HepG2 (cell line): ENCODE measurements around the gene OR2AK2. TPM values are rescaled to one million over a fixed set of nuclear protein-coding genes. Genes with fewer than 3 reads are reported as not detected.

ENCODE experiments used
- ATAC-seq: fragments of 200-7000 bp; cut with Tn5 transposase; 3 replicates; pipeline ENCODE4 v1.9.1; 2020; ENCODE audit warnings: mild to moderate bottlenecking, moderate library complexity
- BruUV-seq: library from RNA; stranded (reverse); fragments of 400-500 nt; replicated peaks from 2 replicates; lab custom pipeline; 2021; lab: Mats Ljungman, UMichigan
- CTCF ChIA-PET: fragments of 300-600 bp; formaldehyde crosslinking; extraction: SDS; loops from one replicate; lab custom pipeline; 2021; ENCODE audit warnings: low total read pairs, inconsistent platforms, low intra/inter-chr PET ratio; lab: Yijun Ruan, JAX
- POLR2A ChIA-PET: fragments of 350-600 bp; sonication (Branson Sonifier 250); formaldehyde crosslinking; loops from one replicate; lab custom pipeline; 2020; ENCODE audit warnings: antibody characterized with exemption, inconsistent platforms; lab: Yijun Ruan, JAX
- DNase-seq: peaks from one replicate; pipeline ENCODE4 v3.0.0-alpha.2; 2015; ENCODE audit warnings: low spot score
- FAIRE-seq: peaks from 3 replicates; lab custom pipeline; 2011; peaks lifted over from hg19 to GRCh38; lab: Jason Lieb, UNC
- H2AFZ ChIP-seq: one replicate; pipeline ENCODE4 v1.6.1; 2011; ENCODE audit warnings: low read length, inconsistent platforms
- H3K27ac ChIP-seq: fragments of 300-600 bp; 3 replicates; pipeline ENCODE4 v1.8.0; 2011; ENCODE audit warnings: mixed run types, mild to moderate bottlenecking, mixed read lengths, low read length, inconsistent platforms; ENCODE audit not compliant: insufficient read depth; ENCODE audit errors: extremely low read length
- H3K27me3 ChIP-seq, 2 experiments: fragments of 200-600 bp in 1 of 2; 2 replicates in 1 of 2; 3 replicates in 1 of 2; pipeline versions ENCODE4 v1.6.0 to v1.8.0; 2011; ENCODE audit warnings: low read length in 2 of 2, mild to moderate bottlenecking in 2 of 2, moderate library complexity in 2 of 2, inconsistent platforms in 1 of 2; ENCODE audit not compliant: insufficient read depth in 2 of 2, control insufficient read depth in 1 of 2
- H3K36me3 ChIP-seq, 2 experiments: fragments of 200-600 bp in 1 of 2; replicated peaks in 1 of 2; 2 replicates in 1 of 2; 3 replicates in 1 of 2; pipeline versions ENCODE4 v1.5.1 to v1.8.0; 2011; ENCODE audit warnings: low read length in 2 of 2, inconsistent platforms in 1 of 2; ENCODE audit not compliant: insufficient read depth in 2 of 2, control insufficient read depth in 1 of 2
- H3K4me1 ChIP-seq: 2 replicates; pipeline ENCODE4 v1.5.1; 2012; ENCODE audit warnings: low read length, inconsistent platforms; ENCODE audit not compliant: insufficient read depth
- H3K4me2 ChIP-seq: 2 replicates; pipeline ENCODE4 v1.6.0; 2011; ENCODE audit warnings: low read depth, low read length, inconsistent platforms
- H3K4me3 ChIP-seq, 3 experiments: fragments of 200-600 bp in 1 of 3; sonication (generic), shearing (Covaris generic) in 1 of 3; replicated peaks in 1 of 3; 2 replicates each; pipeline ENCODE4 v1.5.1; 2011 to 2016; ENCODE audit warnings: low read length in 3 of 3, inconsistent platforms in 2 of 3, low read depth in 2 of 3, mild to moderate bottlenecking in 2 of 3, control low read depth in 1 of 3, mixed read lengths in 1 of 3; ENCODE audit not compliant: insufficient read depth in 1 of 3
- H3K79me2 ChIP-seq: one replicate; pipeline ENCODE4 v1.6.1; 2011; ENCODE audit warnings: low read length, inconsistent platforms; ENCODE audit not compliant: insufficient read depth
- H3K9ac ChIP-seq: 2 replicates; pipeline ENCODE4 v1.6.0; 2011; ENCODE audit warnings: mild to moderate bottlenecking, low read depth, low read length, inconsistent platforms; ENCODE audit not compliant: insufficient read depth
- H3K9me3 ChIP-seq: 2 replicates; pipeline ENCODE4 v1.5.1; 2012; ENCODE audit warnings: mild to moderate bottlenecking, low read length
- H4K20me1 ChIP-seq: 2 replicates; pipeline ENCODE4 v1.6.0; 2011; ENCODE audit warnings: inconsistent platforms, mild to moderate bottlenecking, low read length, moderate library complexity; ENCODE audit not compliant: insufficient read depth
- ATRX ChIP-seq: sonication (generic); formaldehyde crosslinking; IDR thresholded peaks from 2 replicates; pipeline ENCODE4 v1.4.0; 2020; ENCODE audit warnings: missing genetic modification reagents, borderline replicate concordance
- BRF2 ChIP-seq: sonication (generic); formaldehyde crosslinking; IDR thresholded peaks from 2 replicates; pipeline ENCODE4 v1.8.1; 2022; ENCODE audit warnings: mild to moderate bottlenecking, missing genetic modification reagents
- CEBPZ ChIP-seq: IDR thresholded peaks from 2 replicates; pipeline ENCODE4 v1.6.1; 2012; ENCODE audit warnings: low read length, improper control_type of control experiment
- CREB1 ChIP-seq, 2 experiments: fragments of 450-650 bp in 1 of 2; IDR thresholded peaks; 2 replicates each; pipeline ENCODE4 v1.6.1; 2016 to 2017; ENCODE audit warnings: control low read depth in 1 of 2, mild to moderate bottlenecking in 1 of 2, missing compliant biosample characterization in 1 of 2, missing genetic modification characterization in 1 of 2
- HOXA9 ChIP-seq: sonication (generic); formaldehyde crosslinking; IDR thresholded peaks from 2 replicates; pipeline ENCODE4 v1.8.1; 2022; ENCODE audit warnings: missing genetic modification reagents, mild to moderate bottlenecking, moderate library complexity, borderline replicate concordance
- MYC ChIP-seq: sonication (generic); formaldehyde crosslinking; IDR thresholded peaks from 2 replicates; pipeline ENCODE4 v1.9.0; 2021; ENCODE audit warnings: missing genetic modification reagents, borderline replicate concordance
- PLSCR1 ChIP-seq: sonication (generic); formaldehyde crosslinking; IDR thresholded peaks from 2 replicates; pipeline ENCODE4 v1.5.0; 2020; ENCODE audit warnings: missing genetic modification reagents, mild to moderate bottlenecking, borderline replicate concordance
- SMAD1 ChIP-seq: sonication (generic); formaldehyde crosslinking; IDR thresholded peaks from 2 replicates; pipeline ENCODE4 v1.4.0; 2020; ENCODE audit warnings: missing genetic modification reagents, low read depth, mild to moderate bottlenecking, borderline replicate concordance
- ZFP62 ChIP-seq: sonication (generic); formaldehyde crosslinking; IDR thresholded peaks from 2 replicates; pipeline ENCODE4 v1.4.0; 2020; ENCODE audit warnings: missing genetic modification reagents
- ZNF3 ChIP-seq: IDR thresholded peaks from 2 replicates; pipeline ENCODE4 v1.7.0; 2017; ENCODE audit warnings: inconsistent platforms
- ZNF510 ChIP-seq: sonication (generic); formaldehyde crosslinking; IDR thresholded peaks from 2 replicates; pipeline ENCODE4 v1.4.0; 2020; ENCODE audit warnings: low read depth, mild to moderate bottlenecking, missing genetic modification reagents
- ZNF660 ChIP-seq: sonication (generic); formaldehyde crosslinking; IDR thresholded peaks from 2 replicates; pipeline ENCODE4 v1.5.1; 2020; ENCODE audit warnings: mild to moderate bottlenecking, low read depth, missing genetic modification reagents, borderline replicate concordance
- WGBS: methylation state at CpG from one replicate; pipeline ENCODE4 v1.1.6; 2017; ENCODE audit warnings: low lambda C conversion rate; 5-methylcytosine and 5-hydroxymethylcytosine counted together
- in situ Hi-C: cut with HindIII; loops from 2 replicates; pipeline ENCODE4 v1.10.0; 2017; ENCODE audit warnings: low pct_unique_long_range_greater_than_20kb; ENCODE audit not compliant: extremely low pct_ligation_motif_present
- intact Hi-C: fragments of 100-400 bp; cut with micrococcal nuclease; formaldehyde crosslinking; loops from one replicate; pipeline ENCODE4 v1.10.0; 2022; ENCODE audit not compliant: unreplicated experiment
- polyA plus RNA-seq, 8 experiments: library from polyadenylated mRNA; depleted of rRNA in 3 of 8; stranded (reverse) in 7 of 8; unstranded in 1 of 8; fragments of >200 nt; fragmentation: Illumina TruSeq in 4 of 8; extraction: Trizol in 4 of 8; gene quantifications; 2 replicates each; pipeline versions ENCODE4 v1.2.1 to v1.2.3, GENCODE V29; 2011 to 2016; ENCODE audit warnings: low read depth in 4 of 8, missing spikeins in 1 of 8, mixed read lengths in 1 of 8; ENCODE audit not compliant: insufficient read depth in 1 of 8
- total RNA-seq, 5 experiments: library from RNA; depleted of rRNA; stranded (reverse); fragments of >200 nt; fragmentation: Illumina TruSeq; extraction: Trizol; gene quantifications; 2 replicates each; pipeline ENCODE4 v1.2.3, GENCODE V29; 2016; ENCODE audit warnings: low read depth in 1 of 5

OR2AK2 gene
- total and polyA plus RNA-seq, 2 of the 13 experiments (the other 11 are each of a cell fraction or from before 2014, with no cell fraction given), result not detected

- Histone ChIP-seq H3K4me1 (no peaks in the 10 kb centered on the region), H3K4me2 (no peak overlapping the region), H3K36me3 (no peaks in the 10 kb centered on the region), H4K20me1 (no peaks in the 10 kb centered on the region), H2AFZ (no peak overlapping the region), H3K9me3 (peaks cover 64% of the 10 kb centered on the region), H3K27me3 (no peaks in the 10 kb centered on the region), H3K4me3 (no peak overlapping the region), H3K9ac (no peak overlapping the region), H3K79me2 (no peaks in the 10 kb centered on the region), H3K27ac (no peak overlapping the region)
- CTCF ChIA-PET, result no interaction called here
- BruUV-seq, result no TSS peak
- ATAC-seq, result no peak
- 8% methylated on average over 5 of the region's 5 CpGs for WGBS
- no peak for DNase-seq
- intact Hi-C loops (no loop called here), in situ Hi-C loops (no loop called here)
- POLR2A ChIA-PET, result no interaction called here
- FAIRE-seq, result no peak
- no peak for TF ChIP-seq PLSCR1
- no peak for TF ChIP-seq CREB1 (IDR thresholded peaks at IDR 0.05)
- no peak for TF ChIP-seq CREB1 (CRISPR knock-in tag; IDR thresholded peaks at IDR 0.05)
- TF ChIP-seq ZNF510, result no peak
- TF ChIP-seq ZNF660, result no peak
- no peak for TF ChIP-seq ZNF3 (CRISPR knock-in tag)
- TF ChIP-seq SMAD1 (CRISPR knock-in tag), result no peak
Measured at GRCh38 chr1:247966532-247967204, 1.6 kb downstream of the OR2AK2 start.

- Histone ChIP-seq H3K9ac (no peak overlapping the region), H3K79me2 (no peaks in the 10 kb centered on the region), H3K4me3 (no peak overlapping the region), H2AFZ (no peak overlapping the region), H3K27ac (no peak overlapping the region), H4K20me1 (no peaks in the 10 kb centered on the region), H3K36me3 (no peaks in the 10 kb centered on the region), H3K27me3 (no peaks in the 10 kb centered on the region), H3K4me1 (no peaks in the 10 kb centered on the region), H3K9me3 (peaks cover 78% of the 10 kb centered on the region), H3K4me2 (no peak overlapping the region)
- intact Hi-C loops, result no loop called here
- ATAC-seq (no peak), FAIRE-seq (no peak), DNase-seq (no peak)
- no TSS peak for BruUV-seq
- ChIA-PET POLR2A (no interaction called here), CTCF (no interaction called here)
- WGBS, result 2% methylated on average over 2 of the region's 2 CpGs
- in situ Hi-C loops, result no loop called here
- TF ChIP-seq ZFP62 (CRISPR knock-in tag), result no peak
- TF ChIP-seq MYC (CRISPR knock-in tag), result no peak
- no peak for TF ChIP-seq CEBPZ
- TF ChIP-seq ATRX (CRISPR knock-in tag), result no peak
- no peak for TF ChIP-seq BRF2 (CRISPR knock-in tag)
- no peak for TF ChIP-seq HOXA9 (CRISPR knock-in tag)
Measured at GRCh38 chr1:247992986-247993385, 28.0 kb downstream of the OR2AK2 start.
